Measurements from ENCODE around the gene ZNF532.
"Not testable (repeated sequence)": the region's sequence is repeated elsewhere in the genome, so short reads cannot be mapped to it uniquely, and the experiment has no call there.

The ZNF532 gene

DNA sequence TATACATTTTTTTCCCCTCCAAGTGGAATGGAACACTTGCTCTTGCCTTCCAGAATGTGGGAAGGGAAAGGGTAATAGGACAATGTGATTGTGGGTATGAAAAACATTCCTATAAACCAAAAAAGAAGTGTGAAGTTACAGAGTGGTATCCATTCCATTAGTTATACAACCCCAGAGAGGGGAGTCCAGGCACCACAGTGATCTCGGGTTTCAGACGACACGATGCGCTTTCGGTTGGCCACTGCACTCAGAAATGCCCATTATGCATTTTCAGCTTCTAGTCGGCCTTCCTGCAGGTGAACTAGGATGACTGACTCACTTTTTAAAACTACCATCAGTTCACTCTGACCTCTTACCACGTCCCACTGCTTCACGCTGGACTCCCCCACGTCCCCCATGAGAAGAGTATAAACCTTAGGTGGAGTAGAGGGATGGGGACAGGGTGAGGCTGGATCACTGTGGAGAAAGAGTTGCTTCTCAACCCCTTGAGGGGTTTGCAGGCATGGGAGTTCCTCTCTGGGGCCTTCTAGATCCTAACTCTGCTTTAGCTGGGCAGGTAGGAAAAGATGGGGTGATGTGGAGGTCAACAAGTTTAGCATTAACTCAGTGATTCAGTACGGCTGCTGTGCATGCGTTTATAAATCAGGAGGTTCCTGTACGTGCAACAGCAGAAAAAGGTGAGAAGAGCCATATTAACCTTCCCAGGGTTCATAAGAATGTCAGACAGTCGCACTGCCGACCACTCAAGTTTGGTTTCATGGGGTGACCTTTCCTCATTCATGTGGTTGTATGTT is 50.5 kb downstream of the ZNF532 start:
- Histone ChIP-seq H3K9me3 (ENCODE audit: insufficient read depth, low read length) (no peaks in the 10 kb centered on the region), H3K9ac (ENCODE audit: insufficient read length, low read depth) (no peak overlapping the region), H3K4me1 (ENCODE audit: insufficient read depth, insufficient read length) (peaks cover 13% of the 10 kb centered on the region), H3K27me3 (ENCODE audit: insufficient read depth, insufficient read length) (no peaks in the 10 kb centered on the region), H3K36me3 (ENCODE audit: insufficient read depth, insufficient read length, low read length) (peaks cover 68% of the 10 kb centered on the region), H3K4me3 (ENCODE audit: insufficient read length, low read depth) (no peak overlapping the region)
- no peak for TF ChIP-seq ZNF274 (IDR thresholded peaks at IDR 0.05; ENCODE audit: low read depth, low read length)
- TF ChIP-seq YY1 (IDR thresholded peaks at IDR 0.05; ENCODE audit: insufficient read depth, insufficient read length), result no peak
- no peak for TF ChIP-seq SUZ12 (IDR thresholded peaks at IDR 0.05; ENCODE audit: extremely low read depth, insufficient read depth, insufficient read length)
- no peak for DNase-seq (ENCODE audit: low read depth, low spot score)

GRCh38 chr18:58915995-58916394 is 51.3 kb downstream of the ZNF532 start:
- H3K4me3 ChIP-seq (ENCODE audit: insufficient read length, low read depth), result no peak overlapping the region

DNA sequence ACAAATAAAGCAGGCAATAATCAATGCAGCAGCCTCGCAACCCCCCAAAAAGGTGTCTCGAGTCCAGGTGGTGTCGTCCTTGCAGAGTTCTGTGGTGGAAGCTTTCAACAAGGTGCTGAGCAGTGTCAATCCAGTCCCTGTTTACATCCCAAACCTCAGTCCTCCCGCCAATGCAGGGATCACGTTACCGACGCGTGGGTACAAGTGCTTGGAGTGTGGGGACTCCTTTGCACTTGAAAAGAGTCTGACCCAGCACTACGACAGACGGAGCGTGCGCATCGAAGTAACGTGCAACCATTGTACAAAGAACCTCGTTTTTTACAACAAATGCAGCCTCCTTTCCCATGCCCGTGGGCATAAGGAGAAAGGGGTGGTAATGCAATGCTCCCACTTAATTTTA is 55.3 kb downstream of the ZNF532 start:
- DNase-seq (ENCODE audit: low read depth, low spot score); H3K4me3 ChIP-seq (ENCODE audit: insufficient read length, low read depth); H3K27me3 ChIP-seq (ENCODE audit: insufficient read depth, insufficient read length); H3K9ac ChIP-seq (ENCODE audit: insufficient read length, low read depth); H3K4me1 ChIP-seq (ENCODE audit: insufficient read depth, insufficient read length); H3K9me3 ChIP-seq (ENCODE audit: insufficient read depth, low read length): not testable (repeated sequence)
- H3K36me3 ChIP-seq (ENCODE audit: insufficient read depth, insufficient read length, low read length), result peaks cover 90% of the 10 kb centered on the region

More at GRCh38 chr18:58915995-58916394, 51.3 kb downstream of the ZNF532 start:
- TF ChIP-seq SUZ12 (IDR thresholded peaks at IDR 0.05; ENCODE audit: extremely low read depth, insufficient read depth, insufficient read length), result no peak
- no peak for TF ChIP-seq ZNF274 (IDR thresholded peaks at IDR 0.05; ENCODE audit: low read depth, low read length)
- no peak for TF ChIP-seq YY1 (IDR thresholded peaks at IDR 0.05; ENCODE audit: insufficient read depth, insufficient read length)
- no peak for DNase-seq (ENCODE audit: low read depth, low spot score)
- peaks cover 70% of the 10 kb centered on the region for H3K36me3 ChIP-seq (ENCODE audit: insufficient read depth, insufficient read length, low read length)
- H3K9me3 ChIP-seq (ENCODE audit: insufficient read depth, low read length), result no peaks in the 10 kb centered on the region
- no peaks in the 10 kb centered on the region for H3K27me3 ChIP-seq (ENCODE audit: insufficient read depth, insufficient read length)
- H3K4me1 ChIP-seq (ENCODE audit: insufficient read depth, insufficient read length), result peaks cover 10% of the 10 kb centered on the region
- no peak overlapping the region for H3K9ac ChIP-seq (ENCODE audit: insufficient read length, low read depth)

DNA sequence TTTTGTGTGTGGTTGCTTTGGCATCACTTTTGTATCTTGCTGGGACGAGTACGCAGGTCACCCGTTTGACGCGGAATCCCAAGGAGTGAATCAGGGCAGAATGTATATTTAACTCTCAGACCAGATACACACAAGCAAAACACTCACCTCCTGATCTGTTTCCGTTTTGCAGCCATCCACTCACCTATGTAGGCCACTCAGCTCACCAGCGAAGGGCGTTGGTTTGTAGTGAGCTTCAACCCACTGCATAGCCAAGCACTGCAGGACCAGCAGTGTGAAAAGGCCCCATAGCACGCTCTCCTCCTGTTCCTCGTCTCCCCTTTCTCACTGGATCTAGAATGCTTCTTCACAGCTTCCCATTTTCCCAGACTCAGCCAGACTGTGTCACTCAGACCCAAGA is 58.3 kb downstream of the ZNF532 start:
- DNase-seq (ENCODE audit: low read depth, low spot score), result no peak
- Histone ChIP-seq H3K9me3 (ENCODE audit: insufficient read depth, low read length) (no peaks in the 10 kb centered on the region), H3K36me3 (ENCODE audit: insufficient read depth, insufficient read length, low read length) (peaks cover 64% of the 10 kb centered on the region), H3K27me3 (ENCODE audit: insufficient read depth, insufficient read length) (no peaks in the 10 kb centered on the region), H3K4me3 (ENCODE audit: insufficient read length, low read depth) (no peak overlapping the region), H3K9ac (ENCODE audit: insufficient read length, low read depth) (no peak overlapping the region), H3K4me1 (ENCODE audit: insufficient read depth, insufficient read length) (peaks cover 4% of the 10 kb centered on the region)
- TF ChIP-seq YY1 (IDR thresholded peaks at IDR 0.05; ENCODE audit: insufficient read depth, insufficient read length), result no peak
- TF ChIP-seq ZNF274 (IDR thresholded peaks at IDR 0.05; ENCODE audit: low read depth, low read length), result no peak
- TF ChIP-seq SUZ12 (IDR thresholded peaks at IDR 0.05; ENCODE audit: extremely low read depth, insufficient read depth, insufficient read length), result no peak

- Histone ChIP-seq H3K4me3 (ENCODE audit: insufficient read length, low read depth) (no peak overlapping the region), H3K9ac (ENCODE audit: insufficient read length, low read depth) (no peak overlapping the region), H3K4me1 (ENCODE audit: insufficient read depth, insufficient read length) (peaks cover 8% of the 10 kb centered on the region), H3K9me3 (ENCODE audit: insufficient read depth, low read length) (no peaks in the 10 kb centered on the region), H3K36me3 (ENCODE audit: insufficient read depth, insufficient read length, low read length) (peaks cover 57% of the 10 kb centered on the region), H3K27me3 (ENCODE audit: insufficient read depth, insufficient read length) (no peaks in the 10 kb centered on the region)
- no peak for DNase-seq (ENCODE audit: low read depth, low spot score)
- TF ChIP-seq YY1 (IDR thresholded peaks at IDR 0.05; ENCODE audit: insufficient read depth, insufficient read length) (no peak), SUZ12 (IDR thresholded peaks at IDR 0.05; ENCODE audit: extremely low read depth, insufficient read depth, insufficient read length) (no peak), ZNF274 (IDR thresholded peaks at IDR 0.05; ENCODE audit: low read depth, low read length) (no peak)
Observed at GRCh38 chr18:58924473-58924872, 59.8 kb downstream of the ZNF532 start.

DNA sequence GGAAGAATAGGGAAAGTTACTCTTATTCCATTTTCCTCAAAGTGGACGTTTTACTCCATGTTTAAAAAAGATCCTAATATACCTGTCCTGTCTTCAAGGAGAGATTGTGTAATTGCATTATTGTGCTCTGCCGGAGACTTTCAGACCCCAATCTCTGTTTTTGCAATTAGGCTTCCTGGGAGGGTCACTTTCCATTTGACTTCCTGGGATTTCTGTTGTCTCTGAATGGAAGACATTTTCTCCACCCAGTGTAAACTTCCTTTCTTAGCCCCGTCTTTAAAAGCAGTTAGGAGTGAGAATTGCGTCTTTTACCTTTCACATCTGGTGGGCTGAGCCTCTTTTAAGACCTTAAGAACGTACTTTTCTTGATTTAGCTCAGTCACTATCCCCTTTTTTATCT is 63.0 kb downstream of the ZNF532 start:
- TF ChIP-seq ZNF274 (IDR thresholded peaks at IDR 0.05; ENCODE audit: low read depth, low read length) (no peak), SUZ12 (IDR thresholded peaks at IDR 0.05; ENCODE audit: extremely low read depth, insufficient read depth, insufficient read length) (no peak), YY1 (IDR thresholded peaks at IDR 0.05; ENCODE audit: insufficient read depth, insufficient read length) (no peak)
- H3K9me3 ChIP-seq (ENCODE audit: insufficient read depth, low read length), result no peaks in the 10 kb centered on the region
- no peak overlapping the region for H3K9ac ChIP-seq (ENCODE audit: insufficient read length, low read depth)
- H3K4me3 ChIP-seq (ENCODE audit: insufficient read length, low read depth), result no peak overlapping the region
- peaks cover 8% of the 10 kb centered on the region for H3K4me1 ChIP-seq (ENCODE audit: insufficient read depth, insufficient read length)
- H3K27me3 ChIP-seq (ENCODE audit: insufficient read depth, insufficient read length), result no peaks in the 10 kb centered on the region
- DNase-seq (ENCODE audit: low read depth, low spot score), result no peak
- H3K36me3 ChIP-seq (ENCODE audit: insufficient read depth, insufficient read length, low read length), result peaks cover 41% of the 10 kb centered on the region

GRCh38 chr18:58928386-58928785 is 63.7 kb downstream of the ZNF532 start:
- H3K4me3 ChIP-seq (ENCODE audit: insufficient read length, low read depth), result no peak overlapping the region
- no peaks in the 10 kb centered on the region for H3K9me3 ChIP-seq (ENCODE audit: insufficient read depth, low read length)
- no peak for DNase-seq (ENCODE audit: low read depth, low spot score)
- TF ChIP-seq SUZ12 (IDR thresholded peaks at IDR 0.05; ENCODE audit: extremely low read depth, insufficient read depth, insufficient read length) (no peak), YY1 (IDR thresholded peaks at IDR 0.05; ENCODE audit: insufficient read depth, insufficient read length) (no peak), ZNF274 (IDR thresholded peaks at IDR 0.05; ENCODE audit: low read depth, low read length) (no peak)
- peaks cover 34% of the 10 kb centered on the region for H3K36me3 ChIP-seq (ENCODE audit: insufficient read depth, insufficient read length, low read length)
- no peak overlapping the region for H3K9ac ChIP-seq (ENCODE audit: insufficient read length, low read depth)
- H3K27me3 ChIP-seq (ENCODE audit: insufficient read depth, insufficient read length), result no peaks in the 10 kb centered on the region
- peaks cover 8% of the 10 kb centered on the region for H3K4me1 ChIP-seq (ENCODE audit: insufficient read depth, insufficient read length)

Data from NT2/D1 (cell line).